HepG2 (cell line): ENCODE results near the gene NDC80. TPM values are rescaled to one million over a fixed set of nuclear protein-coding genes. Genes with fewer than 3 reads are reported as not detected.

Source experiments
- ARNT2 ChIP-seq: sonication (generic); formaldehyde crosslinking; IDR thresholded peaks from 2 replicates; pipeline ENCODE4 v1.8.0; 2022; ENCODE audit warnings: mild to moderate bottlenecking, low read depth, missing genetic modification reagents, moderate library complexity
- CBX1 ChIP-seq: IDR thresholded peaks from one replicate; pipeline ENCODE4 v1.6.1; 2016; ENCODE audit warnings: antibody characterized with exemption, low read depth
- FOXJ3 ChIP-seq: sonication (generic); formaldehyde crosslinking; IDR thresholded peaks from 2 replicates; pipeline ENCODE4 v1.4.0; 2020; ENCODE audit warnings: missing genetic modification reagents, mild to moderate bottlenecking, borderline replicate concordance
- HOXA3 ChIP-seq: sonication (generic); formaldehyde crosslinking; IDR thresholded peaks from 2 replicates; pipeline ENCODE4 v1.5.0; 2020; ENCODE audit warnings: missing genetic modification reagents
- KDM2A ChIP-seq: sonication (generic); formaldehyde crosslinking; IDR thresholded peaks from 2 replicates; pipeline ENCODE4 v1.4.0; 2020; ENCODE audit warnings: low read depth, missing genetic modification reagents, borderline replicate concordance
- NR1H2 ChIP-seq: sonication (generic); formaldehyde crosslinking; IDR thresholded peaks from 2 replicates; pipeline ENCODE4 v1.8.1; 2022; ENCODE audit warnings: low read depth, missing genetic modification reagents, borderline replicate concordance
- PITX1 ChIP-seq: sonication (generic); formaldehyde crosslinking; IDR thresholded peaks from 2 replicates; pipeline ENCODE4 v1.5.1; 2020; ENCODE audit warnings: mild to moderate bottlenecking, missing genetic modification reagents
- REXO4 ChIP-seq: sonication (generic); formaldehyde crosslinking; IDR thresholded peaks from 2 replicates; pipeline ENCODE4 v1.8.0; 2022; ENCODE audit warnings: missing genetic modification reagents, mild to moderate bottlenecking, borderline replicate concordance
- RNF2 ChIP-seq: fragments of 450-650 bp; conservative IDR thresholded peaks from 2 replicates; pipeline ENCODE4 v1.6.1; 2016; ENCODE audit warnings: low read depth
- SPEN ChIP-seq: sonication (generic); formaldehyde crosslinking; IDR thresholded peaks from 2 replicates; pipeline ENCODE4 v1.5.1; 2020; ENCODE audit warnings: low read depth, mild to moderate bottlenecking, missing genetic modification reagents
- TAF15 ChIP-seq: fragments of 200-400 bp; formaldehyde crosslinking; IDR thresholded peaks from one replicate; pipeline ENCODE4 v1.6.1; 2018; ENCODE audit warnings: mild to moderate bottlenecking, low read depth, low read length; ENCODE audit not compliant: poor library complexity, severe bottlenecking
- ZMYM3 ChIP-seq: sonication (generic); formaldehyde crosslinking; IDR thresholded peaks from 2 replicates; pipeline ENCODE4 v1.5.1; 2020; ENCODE audit warnings: mild to moderate bottlenecking, missing genetic modification reagents
- ZNF672 ChIP-seq: sonication (generic); formaldehyde crosslinking; IDR thresholded peaks from 2 replicates; pipeline ENCODE4 v1.8.1; 2022; ENCODE audit warnings: missing genetic modification reagents
- ZNF747 ChIP-seq: sonication (generic); formaldehyde crosslinking; IDR thresholded peaks from 2 replicates; pipeline ENCODE4 v1.8.1; 2023; ENCODE audit warnings: missing genetic modification reagents, mild to moderate bottlenecking, borderline replicate concordance
- ZNF761 ChIP-seq: sonication (generic); formaldehyde crosslinking; conservative IDR thresholded peaks from 2 replicates; pipeline ENCODE4 v1.4.0; 2020; ENCODE audit warnings: mild to moderate bottlenecking, missing genetic modification reagents
- ZNF772 ChIP-seq: sonication (generic); formaldehyde crosslinking; IDR thresholded peaks from 2 replicates; pipeline ENCODE4 v1.5.0; 2020; ENCODE audit warnings: mild to moderate bottlenecking, missing genetic modification reagents
- ZNF780A ChIP-seq: sonication (generic); formaldehyde crosslinking; IDR thresholded peaks from 2 replicates; pipeline ENCODE4 v1.8.0; 2022; ENCODE audit warnings: mild to moderate bottlenecking, missing genetic modification reagents, moderate library complexity
- polyA plus RNA-seq, 8 experiments: library from polyadenylated mRNA; depleted of rRNA in 3 of 8; stranded (reverse) in 7 of 8; unstranded in 1 of 8; fragments of >200 nt; fragmentation: Illumina TruSeq in 4 of 8; extraction: Trizol in 4 of 8; gene quantifications; 2 replicates each; pipeline versions ENCODE4 v1.2.1 to v1.2.3, GENCODE V29; 2011 to 2016; ENCODE audit warnings: low read depth in 4 of 8, missing spikeins in 1 of 8, mixed read lengths in 1 of 8; ENCODE audit not compliant: insufficient read depth in 1 of 8
- total RNA-seq, 5 experiments: library from RNA; depleted of rRNA; stranded (reverse); fragments of >200 nt; fragmentation: Illumina TruSeq; extraction: Trizol; gene quantifications; 2 replicates each; pipeline ENCODE4 v1.2.3, GENCODE V29; 2016; ENCODE audit warnings: low read depth in 1 of 5
- TF ChIP-seq, protein P1 (sequence below): sonication (generic); formaldehyde crosslinking; IDR thresholded peaks from 2 replicates; pipeline ENCODE4 v1.5.0; 2020; ENCODE audit warnings: missing genetic modification reagents
- TF ChIP-seq, protein P2 (sequence below): sonication (generic); formaldehyde crosslinking; IDR thresholded peaks from 2 replicates; pipeline ENCODE4 v1.4.0; 2020; ENCODE audit warnings: mild to moderate bottlenecking, low read depth, missing genetic modification reagents
- TF ChIP-seq, protein P3 (sequence below): sonication (generic); formaldehyde crosslinking; IDR thresholded peaks from 2 replicates; pipeline ENCODE4 v1.4.0; 2020; ENCODE audit warnings: missing genetic modification reagents, borderline replicate concordance
- TF ChIP-seq, protein P4 (sequence below): sonication (generic); formaldehyde crosslinking; IDR thresholded peaks from 2 replicates; pipeline ENCODE4 v1.5.1; 2020; ENCODE audit warnings: missing genetic modification reagents, mild to moderate bottlenecking, borderline replicate concordance
- TF ChIP-seq, protein P5 (sequence below): sonication (generic); formaldehyde crosslinking; IDR thresholded peaks from 2 replicates; pipeline ENCODE4 v1.4.0; 2020; ENCODE audit warnings: missing genetic modification reagents

NDC80 gene
- total and polyA plus RNA-seq, 2 of the 13 experiments (the other 11 are each of a cell fraction or from before 2014, with no cell fraction given) = 9.6 to 33.0 TPM

DNA sequence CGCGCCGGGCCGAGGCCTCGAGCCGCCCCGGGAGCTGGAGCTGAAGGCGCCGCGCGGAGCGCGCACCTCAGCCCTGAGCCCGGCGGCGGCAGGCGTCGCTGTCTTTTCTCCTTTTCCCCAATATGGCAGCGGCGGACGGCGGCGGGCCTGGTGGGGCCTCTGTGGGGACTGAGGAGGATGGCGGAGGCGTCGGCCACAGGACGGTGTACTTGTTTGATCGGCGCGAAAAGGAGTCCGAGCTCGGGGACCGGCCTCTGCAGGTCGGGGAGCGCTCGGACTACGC is 84.5 kb downstream of the NDC80 start (continued):
- TF ChIP-seq ZNF761 (CRISPR knock-in tag) = 0 out of 2 replicates have a peak, but pooled peaks have one; percentile 22
- TF ChIP-seq ZNF772 (CRISPR knock-in tag) = 0 out of 2 replicates have a peak, but pooled peaks have one; percentile 31
- 0 out of 2 replicates have a peak, but pooled peaks have one; percentile 22 for TF ChIP-seq RNF2
- no peak for TF ChIP-seq ZMYM3 (CRISPR knock-in tag)
- TF ChIP-seq ARNT2 = peak; percentile 16; the same call in 1 of the 2 replicates
- 0 out of 2 replicates have a peak, but pooled peaks have one; percentile 26 for TF ChIP-seq NR1H2 (CRISPR knock-in tag)
- 0 out of 2 replicates have a peak, but pooled peaks have one; percentile 7 for TF ChIP-seq FOXJ3 (CRISPR knock-in tag)
- TF ChIP-seq REXO4 (CRISPR knock-in tag) = peak; percentile 10; the same call in 1 of the 2 replicates
- TF ChIP-seq ZNF672 (CRISPR knock-in tag) = peak; percentile 18; the same call in 1 of the 2 replicates
- 0 out of 2 replicates have a peak, but pooled peaks have one; percentile 41 for TF ChIP-seq ZNF747 (CRISPR knock-in tag)
- 0 out of 2 replicates have a peak, but pooled peaks have one; percentile 17 for TF ChIP-seq PITX1 (CRISPR knock-in tag)
- TF ChIP-seq, protein P1, sequence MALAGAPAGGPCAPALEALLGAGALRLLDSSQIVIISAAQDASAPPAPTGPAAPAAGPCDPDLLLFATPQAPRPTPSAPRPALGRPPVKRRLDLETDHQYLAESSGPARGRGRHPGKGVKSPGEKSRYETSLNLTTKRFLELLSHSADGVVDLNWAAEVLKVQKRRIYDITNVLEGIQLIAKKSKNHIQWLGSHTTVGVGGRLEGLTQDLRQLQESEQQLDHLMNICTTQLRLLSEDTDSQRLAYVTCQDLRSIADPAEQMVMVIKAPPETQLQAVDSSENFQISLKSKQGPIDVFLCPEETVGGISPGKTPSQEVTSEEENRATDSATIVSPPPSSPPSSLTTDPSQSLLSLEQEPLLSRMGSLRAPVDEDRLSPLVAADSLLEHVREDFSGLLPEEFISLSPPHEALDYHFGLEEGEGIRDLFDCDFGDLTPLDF = 0 out of 2 replicates have a peak, but pooled peaks have one; percentile 12
- TF ChIP-seq, protein P2, sequence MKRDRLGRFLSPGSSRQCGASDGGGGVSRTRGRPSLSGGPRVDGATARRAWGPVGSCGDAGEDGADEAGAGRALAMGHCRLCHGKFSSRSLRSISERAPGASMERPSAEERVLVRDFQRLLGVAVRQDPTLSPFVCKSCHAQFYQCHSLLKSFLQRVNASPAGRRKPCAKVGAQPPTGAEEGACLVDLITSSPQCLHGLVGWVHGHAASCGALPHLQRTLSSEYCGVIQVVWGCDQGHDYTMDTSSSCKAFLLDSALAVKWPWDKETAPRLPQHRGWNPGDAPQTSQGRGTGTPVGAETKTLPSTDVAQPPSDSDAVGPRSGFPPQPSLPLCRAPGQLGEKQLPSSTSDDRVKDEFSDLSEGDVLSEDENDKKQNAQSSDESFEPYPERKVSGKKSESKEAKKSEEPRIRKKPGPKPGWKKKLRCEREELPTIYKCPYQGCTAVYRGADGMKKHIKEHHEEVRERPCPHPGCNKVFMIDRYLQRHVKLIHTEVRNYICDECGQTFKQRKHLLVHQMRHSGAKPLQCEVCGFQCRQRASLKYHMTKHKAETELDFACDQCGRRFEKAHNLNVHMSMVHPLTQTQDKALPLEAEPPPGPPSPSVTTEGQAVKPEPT = peak; percentile 12; the same call in 1 of the 2 replicates
- peak; percentile 6 for TF ChIP-seq TAF15
- peak; percentile 15; the same call in 1 of the 2 replicates for TF ChIP-seq SPEN (CRISPR knock-in tag)
- 0 out of 2 replicates have a peak, but pooled peaks have one; percentile 35 for TF ChIP-seq ZNF780A (CRISPR knock-in tag)
- TF ChIP-seq KDM2A = peak; percentile 15; the same call in 1 of the 2 replicates
- TF ChIP-seq CBX1 = no peak
- peak; percentile 9 for TF ChIP-seq HOXA3 (CRISPR knock-in tag)
- TF ChIP-seq, protein P3, sequence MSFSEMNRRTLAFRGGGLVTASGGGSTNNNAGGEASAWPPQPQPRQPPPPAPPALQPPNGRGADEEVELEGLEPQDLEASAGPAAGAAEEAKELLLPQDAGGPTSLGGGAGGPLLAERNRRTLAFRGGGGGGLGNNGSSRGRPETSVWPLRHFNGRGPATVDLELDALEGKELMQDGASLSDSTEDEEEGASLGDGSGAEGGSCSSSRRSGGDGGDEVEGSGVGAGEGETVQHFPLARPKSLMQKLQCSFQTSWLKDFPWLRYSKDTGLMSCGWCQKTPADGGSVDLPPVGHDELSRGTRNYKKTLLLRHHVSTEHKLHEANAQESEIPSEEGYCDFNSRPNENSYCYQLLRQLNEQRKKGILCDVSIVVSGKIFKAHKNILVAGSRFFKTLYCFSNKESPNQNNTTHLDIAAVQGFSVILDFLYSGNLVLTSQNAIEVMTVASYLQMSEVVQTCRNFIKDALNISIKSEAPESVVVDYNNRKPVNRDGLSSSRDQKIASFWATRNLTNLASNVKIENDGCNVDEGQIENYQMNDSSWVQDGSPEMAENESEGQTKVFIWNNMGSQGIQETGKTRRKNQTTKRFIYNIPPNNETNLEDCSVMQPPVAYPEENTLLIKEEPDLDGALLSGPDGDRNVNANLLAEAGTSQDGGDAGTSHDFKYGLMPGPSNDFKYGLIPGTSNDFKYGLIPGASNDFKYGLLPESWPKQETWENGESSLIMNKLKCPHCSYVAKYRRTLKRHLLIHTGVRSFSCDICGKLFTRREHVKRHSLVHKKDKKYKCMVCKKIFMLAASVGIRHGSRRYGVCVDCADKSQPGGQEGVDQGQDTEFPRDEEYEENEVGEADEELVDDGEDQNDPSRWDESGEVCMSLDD = 0 out of 2 replicates have a peak, but pooled peaks have one; percentile 2
- TF ChIP-seq, protein P4, sequence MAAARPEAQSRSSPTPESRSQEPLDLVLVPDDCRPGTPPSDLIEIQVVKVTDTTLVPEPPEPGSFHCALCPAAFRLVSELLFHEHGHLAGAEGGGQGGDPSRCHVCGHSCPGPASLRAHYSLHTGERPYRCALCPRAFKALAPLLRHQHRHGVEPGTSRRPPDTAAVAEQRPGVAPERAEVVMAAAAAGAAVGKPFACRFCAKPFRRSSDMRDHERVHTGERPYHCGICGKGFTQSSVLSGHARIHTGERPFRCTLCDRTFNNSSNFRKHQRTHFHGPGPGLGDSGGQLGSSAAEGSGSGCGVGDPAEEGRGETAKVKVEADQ = 0 out of 2 replicates have a peak, but pooled peaks have one; percentile 28
- TF ChIP-seq, protein P5, sequence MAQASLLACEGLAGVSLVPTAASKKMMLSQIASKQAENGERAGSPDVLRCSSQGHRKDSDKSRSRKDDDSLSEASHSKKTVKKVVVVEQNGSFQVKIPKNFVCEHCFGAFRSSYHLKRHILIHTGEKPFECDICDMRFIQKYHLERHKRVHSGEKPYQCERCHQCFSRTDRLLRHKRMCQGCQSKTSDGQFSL (CRISPR knock-in tag) = 0 out of 2 replicates have a peak, but pooled peaks have one; percentile 19
